ENCODE results near the gene UTF1.
"Not testable (repeated sequence)": the region's sequence is repeated elsewhere in the genome, so short reads cannot be mapped to it uniquely, and the experiment has no call there.

UTF1 gene

DNA sequence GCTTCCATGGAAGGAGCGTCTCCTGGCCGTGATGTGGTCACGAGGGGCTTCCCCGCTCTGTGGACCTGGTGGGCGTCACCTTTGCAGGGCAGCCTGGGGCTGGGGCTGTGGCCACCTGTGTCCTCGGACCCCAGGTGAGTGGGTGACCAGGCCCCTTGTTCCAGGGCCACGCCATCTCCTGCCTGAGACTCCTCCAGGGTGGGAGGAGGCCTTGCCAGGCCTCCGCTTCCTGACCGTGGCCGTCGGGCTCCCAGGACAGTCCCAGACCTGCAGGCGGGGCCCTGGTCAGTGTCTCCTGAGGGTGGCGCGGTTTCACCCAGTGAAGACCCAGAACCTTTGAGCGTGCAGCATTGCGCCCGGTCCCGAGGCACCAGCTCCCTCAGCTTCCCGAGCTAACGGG is 20.4 kb upstream of the UTF1 start:
- DNase-seq (ENCODE audit: low read depth): no peak

DNA sequence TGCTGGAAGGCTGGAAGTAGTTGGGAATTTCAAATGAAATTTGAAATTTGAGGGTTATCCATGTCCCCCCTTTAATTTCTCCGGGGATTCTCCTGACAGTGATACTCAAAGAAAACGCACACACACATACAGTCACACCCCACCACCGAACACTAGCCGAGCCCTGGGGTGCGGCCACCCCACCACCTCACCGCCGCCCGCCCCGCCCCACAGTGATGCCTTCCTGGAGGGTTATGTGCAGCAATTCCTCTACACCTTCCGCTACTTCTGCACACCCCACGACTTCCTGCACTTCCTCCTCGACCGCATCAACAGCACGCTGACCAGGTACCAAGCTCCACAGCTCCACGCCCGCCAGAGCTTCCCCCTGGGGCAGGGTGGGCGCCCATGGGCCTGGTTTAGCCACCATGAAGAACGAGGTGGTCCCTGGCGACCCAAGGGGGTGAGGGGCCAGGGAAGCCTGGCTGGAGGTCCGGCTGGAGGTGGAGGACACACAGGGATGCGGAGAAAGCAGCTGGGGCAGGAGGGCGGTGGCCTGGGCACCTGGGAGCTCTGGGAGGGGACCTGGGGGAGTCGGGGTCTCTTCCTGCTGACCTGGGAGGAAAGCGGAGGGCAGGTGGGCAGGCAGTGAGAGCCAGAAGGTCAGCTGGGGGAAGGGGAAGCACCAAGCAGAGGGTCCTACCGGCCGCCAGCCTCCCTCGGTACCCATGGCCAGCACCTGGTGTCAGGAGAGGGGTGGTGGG is 19.4 kb upstream of the UTF1 start:
- no peak for DNase-seq (ENCODE audit: low read depth)

DNA sequence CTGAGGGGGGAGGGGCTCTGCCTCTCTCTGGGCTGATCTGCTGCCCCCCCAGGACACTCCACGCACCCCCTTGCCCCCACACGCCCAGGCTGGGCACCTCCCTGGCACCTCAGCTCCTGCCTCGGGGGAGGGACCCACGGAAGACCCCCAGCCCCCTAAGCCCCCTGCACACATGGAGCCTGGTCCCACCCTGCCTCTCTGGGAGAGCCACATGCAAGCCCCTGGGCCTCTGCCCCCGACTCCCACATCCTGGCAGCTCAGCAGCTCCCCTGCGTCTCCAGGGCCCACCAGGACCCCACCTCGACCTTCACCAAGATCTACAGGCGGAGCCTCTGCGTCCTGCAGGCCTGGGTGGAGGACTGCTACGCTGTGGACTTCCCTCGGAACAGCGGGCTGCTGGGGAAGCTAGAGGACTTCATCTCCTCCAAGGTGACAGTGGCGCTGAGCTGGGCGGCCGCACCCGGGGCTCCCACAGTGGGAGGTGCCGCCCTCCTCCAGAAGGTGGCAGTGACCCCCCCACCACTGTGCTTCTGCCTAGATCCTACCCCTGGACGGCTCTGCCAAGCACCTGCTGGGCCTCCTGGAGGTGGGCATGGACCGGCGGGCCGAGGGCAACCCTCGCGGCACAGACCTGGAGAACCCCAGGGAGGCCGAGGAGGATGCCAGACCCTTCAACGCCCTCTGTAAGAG is 18.7 kb upstream of the UTF1 start:
- no peak for DNase-seq (ENCODE audit: low read depth)

DNA sequence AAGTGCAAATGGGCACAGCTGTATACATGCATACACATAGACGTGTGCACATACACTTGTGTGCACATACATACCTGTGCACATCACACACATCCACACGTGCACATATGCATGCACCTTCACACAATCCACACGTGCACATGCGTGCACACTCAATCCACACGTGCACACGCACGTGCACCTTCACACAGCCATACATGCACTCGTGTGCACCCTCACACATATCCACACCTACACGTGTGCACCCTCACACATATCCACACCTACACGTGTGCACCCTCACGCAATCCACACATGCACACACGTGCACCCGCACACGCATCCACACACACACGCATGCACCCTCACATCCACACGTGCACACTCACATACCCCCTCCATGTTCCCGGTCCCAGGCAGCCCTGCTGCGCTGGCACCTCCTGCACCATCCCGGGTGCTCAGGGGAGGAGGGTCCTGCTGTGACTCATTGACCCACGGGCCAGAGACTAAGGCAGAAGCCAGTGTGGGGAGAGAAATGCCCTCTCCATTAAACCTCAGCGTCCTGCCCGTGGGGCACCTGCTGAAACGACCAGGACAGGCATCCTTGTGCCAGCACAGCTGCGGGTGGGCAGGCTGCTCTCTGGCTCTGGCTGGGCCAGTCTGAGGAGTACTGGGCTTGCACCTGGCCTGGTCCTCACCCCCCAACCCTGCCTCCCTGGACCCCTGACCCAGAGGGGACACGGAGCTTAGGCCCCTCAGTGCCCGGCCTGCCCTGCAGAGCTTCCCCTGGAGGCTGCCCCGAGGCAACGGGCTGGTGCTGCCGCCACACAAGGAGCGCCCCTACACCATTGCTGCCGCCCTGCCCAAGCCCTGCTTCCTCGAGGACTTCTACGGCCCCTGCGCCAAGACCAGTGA is 17.8 kb upstream of the UTF1 start:
- DNase-seq (ENCODE audit: low read depth): no peak

DNA sequence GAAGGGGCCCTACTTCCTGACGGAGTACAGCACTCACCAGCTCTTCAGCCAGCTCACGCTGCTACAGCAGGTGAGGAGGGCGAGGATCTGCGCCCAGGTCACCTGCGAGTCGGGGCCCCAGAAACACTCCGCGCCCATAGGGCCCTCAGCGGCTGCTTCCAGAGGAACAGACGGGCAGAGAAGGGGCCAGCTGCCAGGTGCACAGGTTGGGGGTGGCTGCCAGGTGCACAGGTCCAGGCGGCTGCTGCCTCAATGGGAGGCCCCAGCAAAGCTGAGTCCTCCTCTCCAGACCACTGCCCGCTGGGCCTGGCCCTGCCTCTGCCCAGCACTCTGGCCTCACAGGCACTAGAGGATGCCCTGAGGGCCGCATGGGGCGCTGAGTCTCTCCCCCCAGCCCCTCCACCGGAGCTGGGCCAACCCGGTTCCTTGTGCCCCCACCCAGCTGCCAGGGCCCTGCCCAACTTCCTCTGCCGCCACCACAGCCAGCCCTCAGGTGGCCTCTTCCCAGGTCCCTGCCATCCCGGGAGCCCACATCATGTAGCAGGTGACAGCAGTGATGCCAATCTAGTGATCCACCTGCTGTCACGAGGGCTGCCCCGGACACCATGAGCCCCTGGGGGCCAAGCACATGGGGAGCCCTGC is 17.0 kb upstream of the UTF1 start:
- DNase-seq (ENCODE audit: low read depth): no peak

DNA sequence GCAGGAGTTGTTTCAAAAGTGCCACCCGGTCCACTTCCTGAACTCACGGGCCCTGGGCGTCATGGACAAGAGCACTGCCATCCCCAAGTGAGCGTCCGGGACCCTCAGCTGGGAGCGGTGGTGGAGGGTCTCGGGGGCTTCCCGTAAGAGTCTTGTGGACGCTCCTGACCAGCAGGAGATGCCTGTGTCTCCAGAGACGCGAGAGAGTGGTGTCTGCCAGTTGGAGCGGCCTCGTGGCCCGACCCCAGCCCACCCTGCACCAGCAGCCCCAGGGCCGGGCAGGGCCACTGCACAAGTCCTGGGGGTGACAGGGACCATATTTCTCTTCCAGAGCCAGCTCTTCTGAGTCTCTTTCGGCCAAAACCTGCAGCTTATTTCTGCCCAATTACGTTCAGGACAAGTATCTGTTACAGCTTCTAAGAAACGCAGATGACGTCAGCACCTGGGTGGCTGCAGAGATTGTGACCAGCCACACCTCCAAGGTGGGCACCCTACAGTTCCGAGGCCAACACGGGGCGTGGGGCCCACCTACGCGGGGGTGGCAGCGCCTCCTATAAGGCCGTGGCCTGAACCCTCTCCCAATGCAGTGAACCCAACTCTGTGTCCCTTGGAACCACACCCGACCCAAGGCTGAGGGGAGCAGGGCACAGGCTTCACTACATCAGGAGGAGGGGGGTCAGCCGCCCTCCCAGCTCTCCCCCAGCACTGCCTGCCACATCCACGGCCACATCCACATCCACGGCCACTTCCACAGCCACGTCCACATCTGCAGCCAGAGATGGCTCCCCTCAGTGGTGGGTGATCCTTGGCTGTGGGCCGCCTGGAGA is 16.2 kb upstream of the UTF1 start:
- no peak for DNase-seq (ENCODE audit: low read depth)

DNA sequence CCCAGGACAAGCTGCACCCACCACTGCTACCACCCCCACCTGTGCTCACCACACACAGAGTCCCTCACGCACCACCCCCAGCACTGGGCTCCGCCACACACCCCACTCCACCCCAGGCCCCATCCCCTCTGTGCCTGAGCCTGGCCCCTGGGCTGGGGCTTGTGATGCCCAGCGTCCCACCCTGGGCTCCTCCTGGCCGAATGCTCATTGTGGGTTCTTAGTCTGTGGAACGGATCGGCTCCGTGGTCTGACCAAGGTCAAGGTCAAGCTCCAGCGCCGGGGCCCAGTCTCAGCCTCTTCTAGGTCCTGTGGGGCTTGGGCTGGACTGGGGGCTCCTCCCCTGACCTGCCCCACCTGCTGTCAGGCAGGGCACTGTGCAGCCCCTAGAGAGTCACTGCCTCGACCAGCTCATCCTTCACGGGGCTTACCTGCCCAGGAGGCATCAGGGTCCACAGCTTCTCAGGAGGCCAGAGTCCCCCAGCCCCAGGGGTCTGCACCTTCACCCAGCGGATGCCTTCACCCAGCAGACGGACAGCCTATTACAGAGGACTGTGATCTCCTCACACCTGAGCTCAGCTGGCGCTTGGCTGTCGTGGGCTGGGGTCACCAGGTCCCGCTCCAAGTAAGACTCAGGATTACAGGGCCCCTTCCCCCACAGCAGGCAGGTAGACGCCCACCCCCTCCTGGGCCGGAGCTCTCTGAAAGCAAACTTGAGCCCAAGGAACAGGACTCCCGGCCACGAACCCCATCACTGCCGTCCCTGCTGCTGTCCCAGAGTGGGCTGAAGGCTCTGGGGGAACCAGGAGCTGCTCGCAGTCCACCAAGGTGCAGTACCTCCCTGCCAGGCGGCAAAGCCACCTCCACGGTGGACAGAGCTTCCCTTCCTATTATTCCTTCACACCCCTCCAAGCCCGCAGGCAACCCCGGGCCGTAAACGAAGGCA is 15.3 kb upstream of the UTF1 start:
- no peak for DNase-seq (ENCODE audit: low read depth)

DNA sequence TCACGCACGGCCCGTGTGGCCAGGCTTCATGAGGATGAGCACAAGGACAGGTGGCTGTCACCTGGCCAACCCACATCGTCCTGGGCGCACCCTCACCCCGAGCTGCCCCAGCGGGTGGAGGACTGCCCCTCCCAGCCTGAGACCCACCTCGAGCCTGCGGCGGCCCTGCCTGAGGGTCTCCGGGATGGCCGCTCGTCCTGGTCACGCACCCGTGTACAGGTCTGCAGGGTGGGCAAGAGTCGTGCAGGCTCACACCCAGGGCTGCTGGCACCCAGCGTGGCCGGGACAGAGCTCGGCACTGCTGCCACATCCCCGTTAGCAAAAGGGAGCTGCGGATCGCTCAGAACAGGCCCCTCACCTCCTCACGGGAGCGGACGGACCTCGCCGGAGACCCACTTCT is 14.4 kb upstream of the UTF1 start:
- no peak for DNase-seq (ENCODE audit: low read depth)

DNA sequence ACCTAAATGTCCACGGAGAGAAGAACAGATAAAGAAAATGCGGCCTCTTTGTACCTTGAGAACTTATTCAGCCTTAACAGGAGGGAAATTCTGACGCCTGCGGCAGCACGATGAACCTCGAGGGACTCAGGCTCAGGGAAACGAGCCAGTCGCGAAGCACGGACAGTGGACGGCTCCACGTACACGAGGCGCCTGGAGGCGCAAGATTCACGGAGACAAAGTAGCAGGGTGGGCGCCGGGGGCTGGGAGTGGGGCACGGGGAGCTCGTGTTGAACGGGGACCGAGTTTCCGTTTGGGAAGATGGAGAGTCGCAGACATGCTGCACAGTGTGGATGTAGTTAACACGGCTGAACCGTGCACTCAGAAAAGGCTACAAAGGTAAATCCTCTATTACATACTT is 13.2 kb upstream of the UTF1 start:
- DNase-seq (ENCODE audit: low read depth): no peak

DNA sequence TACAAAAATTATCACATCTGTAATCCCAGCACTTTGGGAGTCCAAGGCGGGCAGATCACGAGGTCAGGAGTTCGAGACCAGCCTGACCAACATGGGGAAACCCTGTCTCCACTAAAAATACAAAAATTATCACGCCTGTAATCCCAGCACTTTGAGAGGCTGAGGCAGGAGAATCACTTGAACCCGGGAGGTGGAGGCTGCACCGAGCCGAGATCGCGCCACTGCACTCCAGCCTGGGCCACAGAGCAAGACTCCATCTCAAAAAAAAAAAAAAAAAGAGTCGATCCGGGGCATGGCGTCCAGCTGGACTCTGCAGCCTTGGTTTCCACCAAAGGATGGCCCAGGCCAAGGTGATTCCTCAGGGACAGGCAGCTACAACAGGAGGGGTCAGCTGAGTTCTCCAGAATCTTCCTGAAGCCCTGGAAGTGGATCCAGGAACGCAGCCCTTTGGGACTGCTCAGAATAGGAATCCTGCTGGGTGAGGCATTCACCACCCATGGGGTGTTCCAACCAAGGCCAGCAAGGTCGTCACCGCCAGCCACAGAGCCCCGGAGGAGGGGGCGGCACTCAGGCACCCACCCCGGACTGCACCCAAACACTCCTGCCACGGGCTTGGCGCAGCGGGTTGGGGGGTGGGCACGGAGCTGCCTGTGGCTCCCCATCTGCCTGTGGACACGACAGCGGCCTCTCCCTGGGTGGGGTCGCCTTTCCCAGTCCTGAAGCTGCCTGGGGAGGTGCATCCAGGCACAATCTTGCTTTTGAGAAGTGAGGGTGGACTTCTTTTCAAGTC is 12.0 kb upstream of the UTF1 start:
- DNase-seq (ENCODE audit: low read depth): no peak

DNA sequence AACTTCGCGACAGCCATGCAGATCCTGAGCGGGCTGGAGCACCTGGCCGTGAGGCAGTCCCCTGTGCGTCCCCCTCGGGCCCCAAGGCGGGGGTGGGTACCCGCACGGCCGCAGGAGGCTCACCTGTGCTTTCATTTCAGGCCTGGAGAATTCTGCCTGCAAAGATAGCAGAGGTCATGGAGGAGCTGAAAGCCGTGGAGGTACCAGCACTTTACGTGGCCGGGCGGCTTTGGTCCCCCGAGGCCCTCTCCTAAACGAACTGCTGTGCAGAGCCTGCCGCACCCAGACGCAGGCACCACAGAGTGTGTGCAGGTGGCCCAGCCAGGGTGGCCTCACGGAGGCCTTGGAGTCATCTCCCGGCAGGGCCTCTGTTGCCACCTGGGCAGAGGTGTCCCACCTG is 11.1 kb upstream of the UTF1 start:
- no peak for DNase-seq (ENCODE audit: low read depth)

DNA sequence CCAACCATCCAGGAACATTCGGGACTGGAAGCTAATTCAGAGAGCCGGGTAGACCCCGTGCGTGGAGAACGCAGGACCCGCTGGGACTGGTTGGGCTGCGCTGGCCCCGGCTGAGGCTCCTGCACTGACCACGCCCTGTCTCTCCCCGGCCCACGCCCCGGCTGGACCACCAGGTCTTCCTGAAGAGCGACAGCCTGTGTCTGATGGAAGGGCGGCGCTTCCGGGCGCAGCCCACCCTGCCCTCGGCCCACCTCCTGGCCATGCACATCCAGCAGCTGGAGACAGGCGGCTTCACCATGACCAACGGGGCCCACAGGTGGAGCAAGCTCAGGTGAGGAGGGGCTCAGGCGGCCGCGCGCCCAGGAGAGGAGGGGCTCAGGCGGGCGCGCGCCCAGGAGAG is 10.2 kb upstream of the UTF1 start:
- no peak for DNase-seq (ENCODE audit: low read depth)

DNA sequence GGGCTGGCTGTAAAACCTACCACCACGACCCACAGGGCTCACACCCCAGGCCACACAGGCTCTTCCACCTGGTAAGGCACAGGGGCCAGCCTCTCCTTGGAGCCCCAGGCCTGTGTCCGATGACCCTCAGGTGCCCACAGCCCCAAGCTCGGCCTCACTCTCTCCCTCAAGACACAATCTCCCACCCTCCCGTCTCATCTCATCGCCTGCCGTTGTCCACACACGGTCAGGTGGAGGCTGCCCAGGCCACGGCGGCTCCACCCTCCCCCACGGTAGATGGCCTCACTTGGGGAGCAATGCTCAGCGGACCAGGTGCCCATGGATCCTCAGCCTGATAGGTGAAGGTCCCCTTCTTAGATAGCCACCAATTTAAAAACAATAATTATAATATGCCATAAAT is 8.7 kb upstream of the UTF1 start:
- no peak for DNase-seq (ENCODE audit: low read depth)

DNA sequence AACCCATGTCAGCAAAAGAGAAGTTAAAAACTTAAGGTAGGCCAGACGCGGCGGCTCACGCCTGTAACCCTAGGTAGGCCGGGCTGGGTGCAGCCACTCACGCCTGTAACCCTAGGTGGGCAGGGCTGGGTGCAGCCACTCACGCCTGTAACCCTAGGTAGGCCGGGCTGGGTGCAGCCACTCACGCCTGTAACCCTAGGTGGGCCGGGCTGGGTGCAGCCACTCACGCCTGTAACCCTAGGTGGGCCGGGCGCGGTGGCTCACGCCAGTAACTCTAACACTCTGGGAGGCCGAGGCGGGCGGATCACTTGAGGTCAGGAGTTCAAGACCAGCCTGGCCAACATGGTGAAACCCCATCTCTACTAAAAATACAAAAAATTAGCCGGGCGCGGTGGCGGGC is 8.3 kb upstream of the UTF1 start:
- not testable (repeated sequence) for DNase-seq (ENCODE audit: low read depth)

DNA sequence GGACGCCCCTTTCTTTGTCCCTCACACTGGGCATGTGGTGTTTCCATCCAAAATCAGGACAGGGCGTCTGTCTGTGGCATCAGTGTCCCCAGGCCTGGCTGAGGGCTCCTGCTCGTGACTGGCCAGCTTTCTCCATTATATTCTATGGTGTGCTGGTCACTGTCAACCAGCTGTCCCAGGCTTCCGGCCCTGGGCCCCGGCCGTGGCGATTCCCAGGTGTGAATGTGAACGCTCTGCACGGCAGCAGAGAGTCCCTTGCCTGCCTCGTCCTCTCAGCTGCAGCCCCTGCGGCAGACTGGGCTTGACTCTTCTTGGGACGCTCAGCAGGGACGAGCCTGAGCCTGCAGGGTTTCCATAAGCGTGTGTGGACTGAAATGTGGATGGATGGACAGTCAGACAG is 5.9 kb upstream of the UTF1 start:
- DNase-seq (ENCODE audit: low read depth): no peak

DNA sequence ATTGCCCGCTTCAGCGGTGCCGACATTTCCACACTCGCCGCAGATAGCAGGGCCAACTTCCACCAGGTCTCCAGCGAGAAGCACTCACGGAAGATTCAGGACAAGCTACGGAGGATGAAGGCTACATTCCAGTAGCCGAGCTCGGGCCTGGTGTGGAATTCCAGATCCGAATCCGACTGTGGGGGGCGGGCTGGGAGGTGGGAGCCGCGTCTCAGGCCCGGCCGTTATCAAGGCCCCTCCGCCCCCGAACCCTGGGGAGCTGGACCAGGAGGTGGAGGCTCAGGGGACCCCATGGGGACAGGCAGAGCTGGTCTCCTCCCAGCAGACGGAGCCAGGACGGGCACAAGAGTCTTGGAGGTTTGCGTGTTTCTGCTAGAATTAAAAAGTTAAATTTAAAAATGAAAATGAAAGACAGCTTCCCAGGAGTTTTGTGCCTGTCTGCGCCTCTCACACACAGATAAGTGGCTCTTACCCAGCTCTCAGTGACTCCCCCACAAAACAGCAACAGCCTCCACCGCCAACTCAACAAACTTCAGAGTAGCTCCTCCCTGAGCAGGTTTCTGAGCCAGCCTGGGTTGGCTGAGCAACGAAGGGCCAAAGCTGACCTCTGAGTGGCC is 5.2 kb upstream of the UTF1 start:
- DNase-seq (ENCODE audit: low read depth): no peak

DNA sequence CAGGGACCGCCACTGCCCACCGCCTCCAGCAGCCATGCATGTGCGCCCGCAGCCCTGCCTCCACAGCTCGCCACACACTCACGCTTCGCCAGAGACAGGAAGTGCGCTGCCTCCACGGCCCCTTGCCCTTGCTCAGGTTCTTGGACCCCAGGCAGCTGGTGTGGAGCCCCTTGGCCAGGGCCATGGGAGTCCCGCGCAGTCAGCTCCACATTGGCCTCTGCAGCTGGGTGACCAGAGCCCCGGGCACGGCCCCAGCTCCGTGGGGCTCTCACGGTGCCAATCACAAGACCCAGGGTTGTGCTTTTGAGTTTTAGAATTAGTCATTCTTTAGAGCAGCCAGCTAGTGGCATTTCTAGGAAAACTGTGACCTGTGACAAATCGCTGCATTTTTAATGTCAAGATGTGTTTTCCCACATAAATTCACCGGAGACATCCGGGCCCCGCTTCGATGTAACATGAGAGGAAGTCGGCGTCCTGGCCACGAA is 4.3 kb upstream of the UTF1 start:
- DNase-seq (ENCODE audit: low read depth): no peak

DNA sequence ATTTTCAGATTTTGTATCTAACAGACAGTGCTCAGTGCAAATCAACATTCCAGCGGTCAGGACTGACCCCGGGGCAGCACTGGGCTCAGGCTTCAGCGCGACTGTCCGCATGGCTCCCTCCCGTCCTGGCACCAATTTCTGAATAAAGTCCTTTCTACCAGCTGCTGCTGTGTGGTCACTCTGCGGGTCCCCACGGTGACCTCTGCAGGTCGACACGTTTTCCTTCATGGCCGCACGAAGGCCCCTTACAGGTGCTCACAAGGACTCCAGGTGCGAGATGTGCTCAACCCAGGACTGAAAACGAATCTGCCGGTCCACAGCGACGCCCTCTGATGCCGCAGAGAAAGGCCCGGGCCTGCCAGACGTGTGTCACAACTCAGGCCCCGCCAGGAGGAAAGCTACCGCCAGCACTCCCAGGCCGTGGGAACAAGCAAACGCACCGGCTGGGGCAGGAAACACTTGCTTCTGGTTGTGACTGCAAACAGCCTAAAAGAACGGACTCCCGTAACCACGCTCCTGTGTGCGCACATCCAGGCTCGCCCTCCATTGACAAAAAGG is 3.7 kb upstream of the UTF1 start:
- DNase-seq (ENCODE audit: low read depth): no peak

DNA sequence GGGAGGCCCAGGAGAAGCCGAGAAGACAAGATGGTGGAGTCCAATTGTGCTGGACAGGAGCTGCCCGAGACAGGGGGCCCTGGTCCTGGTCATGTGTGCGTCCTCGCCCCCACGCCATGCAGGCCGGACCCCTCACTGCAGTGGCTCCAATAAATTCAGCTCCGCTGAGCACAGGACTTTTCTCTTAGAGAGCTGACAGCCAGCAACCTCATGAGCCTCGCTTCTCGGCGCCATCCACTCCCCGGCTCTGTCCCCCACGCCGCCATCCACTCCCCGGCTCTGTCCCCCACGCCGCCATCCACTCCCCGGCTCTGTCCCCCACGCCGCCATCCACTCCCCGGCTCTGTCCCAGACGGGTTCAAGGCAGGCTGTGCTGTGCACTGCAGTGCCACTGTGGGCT is 2.8 kb upstream of the UTF1 start:
- DNase-seq (ENCODE audit: low read depth): no peak

Data from ELR (cell line).